HK-2 (cell line): ENCODE data around the gene C14orf180.

Experiments used
- DNase-seq: peaks from one replicate; pipeline ENCODE4 v3.0.0-alpha.2; 2018; ENCODE audit not compliant: unreplicated experiment

The C14orf180 gene

GRCh38 chr14:104561632-104562495 is 17.7 kb upstream of the C14orf180 start:
- no peak for DNase-seq

DNA sequence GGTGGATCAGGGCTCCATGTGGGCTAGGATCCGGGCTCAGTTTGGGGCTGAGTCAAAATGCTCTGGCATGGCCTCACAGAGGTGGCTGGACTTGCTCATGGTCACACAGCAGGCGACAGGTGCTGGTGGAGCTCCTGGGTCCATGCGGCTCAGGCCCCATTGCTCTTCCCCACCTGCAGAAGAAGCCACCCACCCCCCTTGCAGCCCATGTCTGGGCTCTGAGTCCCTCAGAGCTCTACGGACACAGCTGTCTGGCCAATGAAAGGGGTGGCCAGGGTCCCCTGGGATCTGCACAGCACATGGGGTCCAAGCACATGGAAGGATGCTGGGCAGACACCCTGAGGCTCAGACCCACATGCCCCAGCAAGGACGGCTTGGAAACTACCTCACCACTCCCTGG is 17.0 kb upstream of the C14orf180 start:
- DNase-seq: no peak

DNA sequence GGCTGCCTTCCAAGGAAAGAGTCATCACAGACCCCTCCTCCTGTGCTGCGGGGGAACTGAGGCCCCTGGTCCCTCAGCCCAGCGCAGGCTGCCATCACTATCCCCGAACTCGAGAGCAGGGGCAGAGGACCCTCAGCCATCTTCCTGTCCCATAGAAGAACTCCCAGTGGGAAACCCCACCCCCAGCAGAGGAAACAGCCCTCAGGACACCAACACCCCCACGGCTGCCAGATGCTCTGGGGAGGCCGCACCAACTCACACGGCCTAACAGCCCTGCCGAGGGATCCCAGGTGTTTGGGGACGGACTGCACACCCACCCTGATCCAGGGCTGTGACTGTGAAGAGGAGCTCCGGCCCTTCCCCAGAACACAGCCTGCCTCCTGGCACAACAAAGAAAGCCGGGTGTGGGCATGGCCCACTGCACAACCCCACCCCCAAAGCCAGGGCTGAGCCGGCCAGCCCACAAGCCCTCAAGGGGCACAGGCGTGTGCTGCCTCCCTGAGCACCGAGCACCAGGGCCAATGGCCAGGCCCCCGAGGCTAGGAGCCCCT is 16.3 kb upstream of the C14orf180 start:
- no peak for DNase-seq

DNA sequence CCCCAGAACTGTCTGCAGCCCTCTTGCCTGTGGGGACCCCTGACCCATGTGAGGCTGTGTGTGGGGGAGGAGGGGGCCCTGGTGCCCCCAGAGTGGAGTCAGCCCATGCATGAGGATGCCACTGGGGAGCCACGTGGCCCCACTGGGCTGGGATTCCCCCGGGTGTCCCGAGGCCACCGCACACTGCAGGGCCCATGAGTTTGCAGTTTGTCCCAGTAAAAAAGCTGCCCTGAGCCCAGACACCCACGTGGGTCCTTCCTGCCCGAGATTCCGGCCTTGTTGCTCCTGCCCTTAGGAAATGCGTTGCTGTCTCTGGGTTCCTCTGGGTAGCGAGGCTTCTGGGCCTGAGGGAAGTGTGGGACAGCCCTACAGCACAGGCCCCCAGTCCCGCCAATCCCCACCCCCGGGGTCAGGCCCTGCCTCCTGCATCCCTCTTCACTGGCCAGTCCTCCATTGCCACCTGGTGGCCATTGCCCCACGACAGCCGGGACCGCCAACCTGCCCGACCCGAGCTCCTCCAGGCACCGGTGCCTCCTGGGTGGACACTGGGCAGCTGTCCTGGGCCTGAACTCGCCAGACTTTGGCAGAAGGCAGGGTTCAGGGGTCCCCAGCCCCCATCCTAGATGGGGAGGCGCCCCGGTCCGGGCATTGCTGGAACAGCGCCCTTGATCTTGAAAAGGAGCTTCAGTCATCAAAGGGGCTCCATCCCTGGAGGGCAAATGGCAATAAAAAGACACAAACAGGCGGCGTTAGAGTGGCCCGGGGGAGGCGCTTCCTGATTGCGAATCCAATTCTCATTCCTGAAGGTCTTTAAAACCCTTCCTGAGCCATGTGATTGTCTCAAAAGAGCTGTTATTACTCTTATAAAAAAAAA is 15.6 kb upstream of the C14orf180 start:
- DNase-seq: peak; percentile 77

GRCh38 chr14:104564744-104565679 is 14.6 kb upstream of the C14orf180 start:
- no peak for DNase-seq

GRCh38 chr14:104567141-104567956 is 12.2 kb upstream of the C14orf180 start:
- DNase-seq: no peak

GRCh38 chr14:104567957-104568225 is 11.7 kb upstream of the C14orf180 start:
- DNase-seq: no peak

GRCh38 chr14:104568620-104569019 is 10.9 kb upstream of the C14orf180 start:
- no peak for DNase-seq

GRCh38 chr14:104569435-104569834 is 10.1 kb upstream of the C14orf180 start:
- no peak for DNase-seq

GRCh38 chr14:104571246-104571645 is 8.3 kb upstream of the C14orf180 start:
- DNase-seq: no peak

- DNase-seq: no peak
These were observed 7.4 kb upstream of the C14orf180 start for GRCh38 chr14:104572024-104572626.

- DNase-seq: no peak
These were observed 6.9 kb upstream of the C14orf180 start for GRCh38 chr14:104572668-104573067.

GRCh38 chr14:104573930-104574329 is 5.6 kb upstream of the C14orf180 start:
- DNase-seq: no peak

DNA sequence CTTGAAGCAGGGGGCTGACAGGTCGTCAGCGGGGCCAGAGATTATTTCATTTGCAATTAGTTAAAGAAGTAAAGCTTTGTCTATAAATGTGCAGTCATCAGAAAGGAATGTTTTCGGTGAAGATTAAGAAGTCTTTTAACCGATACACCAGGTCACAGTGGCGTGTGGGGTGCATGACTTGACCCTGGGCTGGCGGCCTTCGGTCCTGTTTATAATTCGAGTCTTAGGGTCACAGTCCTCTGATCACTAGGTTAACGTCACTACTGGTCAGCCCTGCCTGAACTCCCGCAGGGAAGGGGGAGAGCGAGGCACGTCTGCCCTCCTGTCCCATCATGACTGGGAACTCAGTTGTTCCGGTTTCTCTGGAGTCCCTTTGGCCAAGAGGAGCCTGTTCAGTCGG is 5.0 kb upstream of the C14orf180 start:
- no peak for DNase-seq

- no peak for DNase-seq
These were observed 4.5 kb upstream of the C14orf180 start for GRCh38 chr14:104574978-104575583.

DNA sequence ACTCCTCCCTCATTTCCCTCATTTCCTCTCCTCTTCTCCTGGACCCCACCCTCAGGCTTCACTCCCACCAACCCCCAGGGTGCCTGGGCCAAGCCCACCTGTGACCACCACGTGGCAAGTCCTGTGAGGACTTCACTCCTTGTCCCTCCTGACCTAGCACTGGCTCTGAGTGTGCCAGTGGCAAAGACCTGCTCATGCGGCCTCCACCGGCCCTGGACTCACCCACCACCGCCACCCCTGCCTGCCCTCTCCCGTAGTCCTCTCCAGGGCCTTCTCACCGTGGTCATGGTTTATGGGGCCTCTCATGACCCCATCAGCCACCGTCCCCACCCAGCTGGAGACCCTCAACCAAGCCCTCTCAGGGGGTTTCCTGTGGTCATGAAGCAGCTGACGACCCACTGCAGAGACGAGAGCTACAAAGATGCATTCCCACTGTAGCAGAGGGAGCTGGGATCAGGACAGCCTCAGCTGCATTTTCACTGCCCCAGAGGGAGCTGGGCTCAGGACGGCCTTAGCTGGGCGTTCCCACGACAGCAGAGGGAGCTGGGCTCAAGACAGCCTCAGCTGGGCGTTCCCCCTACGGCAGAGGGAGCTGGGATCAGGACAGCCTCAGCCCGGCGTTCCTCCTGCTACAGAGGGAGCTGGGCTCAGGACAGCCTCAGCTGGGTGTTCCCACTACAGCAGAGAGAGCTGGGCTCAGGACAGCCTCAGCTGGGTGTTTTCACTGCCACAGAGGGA is 3.2 kb upstream of the C14orf180 start:
- DNase-seq: no peak

DNA sequence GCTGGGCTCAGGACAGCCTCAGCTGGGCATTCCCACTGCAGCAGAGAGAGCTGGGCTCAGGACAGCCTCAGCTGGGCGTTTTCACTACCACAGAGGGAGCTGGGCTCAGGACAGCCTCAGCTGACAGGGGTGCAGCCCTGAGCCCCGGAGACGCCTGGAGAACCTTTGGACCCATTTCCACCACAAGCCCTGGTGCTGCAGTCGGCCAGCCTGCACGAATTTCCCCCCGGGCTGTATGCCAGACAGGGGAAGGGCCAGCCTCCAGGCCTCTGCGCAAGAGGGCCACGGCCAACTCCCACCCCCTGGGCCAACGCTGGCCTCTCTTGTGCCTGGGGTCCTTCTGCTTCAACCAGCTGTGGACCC is 2.6 kb upstream of the C14orf180 start:
- no peak for DNase-seq

DNA sequence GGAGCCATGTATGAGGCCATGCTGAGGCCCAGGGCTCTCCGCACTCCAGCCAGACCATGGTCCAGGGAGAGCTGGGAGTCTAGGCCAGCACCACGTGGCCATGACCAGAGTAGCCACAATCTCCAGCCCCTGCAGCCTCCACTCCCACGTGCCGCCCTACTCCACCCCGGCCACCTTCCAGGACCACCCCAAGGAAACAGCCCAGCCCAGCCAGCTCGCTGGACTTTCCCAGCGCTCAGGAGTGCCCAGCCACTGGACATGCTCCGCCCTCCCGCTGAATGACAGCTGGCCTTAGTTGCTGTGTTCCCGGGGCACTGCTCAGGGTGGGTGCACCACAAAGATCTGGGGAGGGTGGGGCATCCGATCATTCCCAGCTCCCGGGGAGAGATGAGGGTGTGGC is 2.1 kb upstream of the C14orf180 start:
- no peak for DNase-seq

GRCh38 chr14:104577847-104578301 is 1.7 kb upstream of the C14orf180 start:
- DNase-seq: no peak
